Esophagus squamous epithelium (tissue), 4 donors: ENCODE results near the gene CHST2.

Experiments used
- POLR2A ChIP-seq, 4 donors: fragments of 450-650 bp; IDR thresholded peaks; one replicate each; pipeline ENCODE4 v1.6.1; 2017; ENCODE audit warnings: antibody characterized with exemption in 4 of 4, mild to moderate bottlenecking in 4 of 4, moderate library complexity in 3 of 4
- TF ChIP-seq, protein P1 (sequence below), 6 experiments: fragments of 450-650 bp in 4 of 6; fragments of 200-600 bp in 2 of 6; sonication (generic) in 2 of 6; IDR thresholded peaks; one replicate each; pipeline ENCODE4 v1.5.1; 2016 to 2019; ENCODE audit warnings: antibody characterized with exemption in 6 of 6, mild to moderate bottlenecking in 4 of 6, moderate library complexity in 4 of 6

DNA sequence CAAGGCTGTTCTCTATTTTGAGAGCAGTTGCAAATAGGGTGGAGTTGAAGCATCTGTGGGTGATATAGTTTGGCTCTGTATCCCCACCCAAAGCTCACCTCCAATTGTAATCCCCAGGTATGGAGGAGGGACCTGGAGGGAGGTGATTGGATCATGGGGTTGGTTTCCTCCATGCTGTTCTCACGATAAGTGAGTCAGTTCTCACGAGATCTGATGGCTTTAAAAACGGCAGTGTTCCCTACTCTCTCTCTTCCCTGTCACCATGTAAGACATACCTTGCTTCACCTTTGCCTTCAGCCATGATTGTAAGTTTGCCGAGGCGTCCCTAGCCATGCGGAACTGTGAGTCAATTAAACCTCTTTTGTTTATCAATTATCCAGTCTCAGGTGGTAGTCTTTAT is 21.0 kb downstream of the CHST2 start:
- TF ChIP-seq POLR2A (IDR thresholded peaks at IDR 0.05): no peak
- TF ChIP-seq, protein P1, sequence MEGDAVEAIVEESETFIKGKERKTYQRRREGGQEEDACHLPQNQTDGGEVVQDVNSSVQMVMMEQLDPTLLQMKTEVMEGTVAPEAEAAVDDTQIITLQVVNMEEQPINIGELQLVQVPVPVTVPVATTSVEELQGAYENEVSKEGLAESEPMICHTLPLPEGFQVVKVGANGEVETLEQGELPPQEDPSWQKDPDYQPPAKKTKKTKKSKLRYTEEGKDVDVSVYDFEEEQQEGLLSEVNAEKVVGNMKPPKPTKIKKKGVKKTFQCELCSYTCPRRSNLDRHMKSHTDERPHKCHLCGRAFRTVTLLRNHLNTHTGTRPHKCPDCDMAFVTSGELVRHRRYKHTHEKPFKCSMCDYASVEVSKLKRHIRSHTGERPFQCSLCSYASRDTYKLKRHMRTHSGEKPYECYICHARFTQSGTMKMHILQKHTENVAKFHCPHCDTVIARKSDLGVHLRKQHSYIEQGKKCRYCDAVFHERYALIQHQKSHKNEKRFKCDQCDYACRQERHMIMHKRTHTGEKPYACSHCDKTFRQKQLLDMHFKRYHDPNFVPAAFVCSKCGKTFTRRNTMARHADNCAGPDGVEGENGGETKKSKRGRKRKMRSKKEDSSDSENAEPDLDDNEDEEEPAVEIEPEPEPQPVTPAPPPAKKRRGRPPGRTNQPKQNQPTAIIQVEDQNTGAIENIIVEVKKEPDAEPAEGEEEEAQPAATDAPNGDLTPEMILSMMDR (IDR thresholded peaks at IDR 0.05): no peak
